Activated T-cell treated with anti-CD3 and anti-CD28 coated beads for 1 hour (primary cell): Measurements from ENCODE around the gene IFT122.

Experiments used
- DNase-seq: peaks from one replicate; pipeline ENCODE4 v3.0.0-alpha.2; 2020; ENCODE audit warnings: low read depth

The IFT122 gene

GRCh38 chr3:129435367-129435766, 4.7 kb upstream of the IFT122 start:
- DNase-seq: no peak

GRCh38 chr3:129439226-129439816, 703 bp upstream of the IFT122 start:
- DNase-seq: peak; percentile 29

- DNase-seq: no peak
Measured at GRCh38 chr3:129440618-129441190, 680 bp downstream of the IFT122 start.

GRCh38 chr3:129441215-129441614, 1.2 kb downstream of the IFT122 start:
- DNase-seq: no peak

GRCh38 chr3:129441782-129442181, 1.8 kb downstream of the IFT122 start:
- DNase-seq: no peak

GRCh38 chr3:129442486-129442885, 2.5 kb downstream of the IFT122 start:
- DNase-seq: no peak

- DNase-seq: no peak
Measured at GRCh38 chr3:129442947-129443346, 2.9 kb downstream of the IFT122 start.

- DNase-seq: no peak
Measured at GRCh38 chr3:129445471-129445870, 5.4 kb downstream of the IFT122 start.

- no peak for DNase-seq
Measured at GRCh38 chr3:129446926-129447325, 6.9 kb downstream of the IFT122 start.

GRCh38 chr3:129448186-129448895, 8.3 kb downstream of the IFT122 start:
- DNase-seq: no peak

GRCh38 chr3:129449279-129450115, 9.5 kb downstream of the IFT122 start:
- no peak for DNase-seq

- no peak for DNase-seq
Measured at GRCh38 chr3:129453732-129454131, 13.7 kb downstream of the IFT122 start.

- DNase-seq: no peak
Measured at GRCh38 chr3:129460155-129460554, 20.1 kb downstream of the IFT122 start.

- DNase-seq: no peak
Measured at GRCh38 chr3:129460572-129460971, 20.5 kb downstream of the IFT122 start.

- no peak for DNase-seq
Measured at GRCh38 chr3:129461022-129461421, 21.0 kb downstream of the IFT122 start.

- DNase-seq: no peak
Measured at GRCh38 chr3:129461461-129462146, 21.6 kb downstream of the IFT122 start.

GRCh38 chr3:129462361-129462968, 22.4 kb downstream of the IFT122 start:
- DNase-seq: no peak

GRCh38 chr3:129463094-129463493, 23.1 kb downstream of the IFT122 start:
- no peak for DNase-seq

GRCh38 chr3:129463716-129464115, 23.7 kb downstream of the IFT122 start:
- DNase-seq: no peak

GRCh38 chr3:129467932-129468331, 27.9 kb downstream of the IFT122 start:
- DNase-seq: no peak

GRCh38 chr3:129469026-129469425, 29.0 kb downstream of the IFT122 start:
- DNase-seq: no peak

GRCh38 chr3:129470861-129471260, 30.8 kb downstream of the IFT122 start:
- DNase-seq: no peak
